ENCODE data around the gene COA4.

Gene COA4

GRCh38 chr11:73866095-73866579 lies 10.5 kb downstream of the COA4 start:
- DNase-seq (ENCODE audit: low read depth), result no peak

- DNase-seq (ENCODE audit: low read depth), result no peak
Measured at GRCh38 chr11:73862986-73863385, 13.7 kb downstream of the COA4 start.

- DNase-seq (ENCODE audit: low read depth), result no peak
Measured at GRCh38 chr11:73860202-73860601, 16.4 kb downstream of the COA4 start.

GRCh38 chr11:73859671-73860070 lies 17.0 kb downstream of the COA4 start:
- no peak for DNase-seq (ENCODE audit: low read depth)

- no peak for DNase-seq (ENCODE audit: low read depth)
Measured at GRCh38 chr11:73856031-73856567, 20.5 kb downstream of the COA4 start.

- DNase-seq (ENCODE audit: low read depth), result no peak
Measured at GRCh38 chr11:73854680-73855079, 22.0 kb downstream of the COA4 start.

- no peak for DNase-seq (ENCODE audit: low read depth)
Measured at GRCh38 chr11:73852049-73852448, 24.6 kb downstream of the COA4 start.

- no peak for DNase-seq (ENCODE audit: low read depth)
Measured at GRCh38 chr11:73851046-73851764, 25.4 kb downstream of the COA4 start.

GRCh38 chr11:73839123-73839457 lies 37.6 kb downstream of the COA4 start:
- no peak for DNase-seq (ENCODE audit: low read depth)

- no peak for DNase-seq (ENCODE audit: low read depth)
Measured at GRCh38 chr11:73838443-73839122, 38.1 kb downstream of the COA4 start.

GRCh38 chr11:73833067-73833466 lies 43.6 kb downstream of the COA4 start:
- DNase-seq (ENCODE audit: low read depth), result no peak

GRCh38 chr11:73830261-73830660 lies 46.4 kb downstream of the COA4 start:
- no peak for DNase-seq (ENCODE audit: low read depth)
